Measurements from ENCODE around the gene TP53TG3B.
"Not testable (repeated sequence)": the region's sequence is repeated elsewhere in the genome, so short reads cannot be mapped to it uniquely, and the experiment has no call there.

TP53TG3B gene, protein sequence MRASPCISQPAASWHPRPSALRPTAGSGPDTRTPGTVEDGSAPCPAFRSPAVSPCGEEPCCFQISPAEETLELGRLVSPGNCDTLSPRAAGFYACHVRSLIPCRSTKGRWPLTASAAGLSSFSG

DNA sequence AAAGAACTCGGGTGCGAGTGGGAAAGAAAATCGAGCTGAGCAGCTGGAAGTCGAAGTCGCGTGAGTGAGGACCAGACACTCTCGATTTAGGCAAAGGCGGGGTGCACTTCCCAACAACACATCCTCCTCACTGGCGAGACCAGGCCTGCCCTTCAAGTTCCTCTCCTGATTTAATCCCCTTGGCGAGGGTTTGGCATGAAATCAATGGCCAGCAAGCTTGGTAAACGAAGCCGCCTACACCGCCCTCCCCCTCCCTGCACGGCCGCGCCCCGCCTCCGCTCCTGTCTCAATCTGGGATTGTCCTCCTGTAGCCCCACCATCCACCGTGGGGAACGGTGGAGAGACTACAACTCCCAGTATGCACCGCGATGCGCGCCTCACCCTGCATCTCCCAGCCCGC, at the start of gene TP53TG3B:
TP53TG3B (plus strand) TSS at position 301 of the 400 bp plus-strand sequence; CDS start at position 369, 68 bp downstream.
- DNase-seq (ENCODE audit: low read depth in 2 of 2): not testable (repeated sequence)

DNA sequence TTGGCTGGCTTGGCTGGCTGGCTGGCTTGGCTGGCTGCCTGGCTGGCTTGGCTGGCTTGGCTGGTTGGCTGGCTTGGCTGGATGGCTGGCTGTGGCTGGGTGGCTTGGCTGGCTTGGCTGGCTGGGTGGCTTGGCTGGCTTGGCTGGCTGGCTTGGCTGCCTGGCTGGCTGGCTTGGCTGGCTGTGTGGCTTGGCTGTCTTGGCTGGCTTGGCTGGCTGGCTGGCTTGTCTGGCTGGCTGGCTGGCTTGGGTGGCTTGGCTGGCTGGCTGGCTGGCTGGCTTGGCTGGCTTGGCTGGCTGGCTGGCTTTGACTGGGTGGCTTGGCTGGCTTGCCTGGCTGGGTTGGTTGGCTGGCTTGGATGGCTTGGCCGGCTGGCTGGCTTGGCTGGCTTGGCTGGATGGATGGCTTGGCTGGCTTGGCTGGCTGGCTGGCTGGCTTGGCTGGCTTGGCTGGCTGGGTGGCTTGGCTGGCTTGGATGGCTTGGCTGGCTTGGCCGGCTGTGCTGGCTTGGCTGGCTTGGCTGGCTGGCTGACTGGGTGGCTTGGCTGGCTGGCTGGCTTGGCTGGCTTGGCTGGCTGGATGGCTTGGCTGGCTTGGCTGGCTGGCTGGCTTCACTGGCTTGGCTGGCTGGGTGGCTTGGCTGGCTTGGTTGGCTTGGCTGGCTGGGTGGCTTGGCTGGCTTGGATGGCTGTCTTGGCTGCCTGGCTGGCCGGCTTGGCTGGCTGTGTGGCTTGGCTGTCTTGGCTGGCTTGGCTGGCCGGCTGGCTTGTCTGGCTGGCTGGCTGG, 24.2 kb upstream of the TP53TG3B start:
- peak in 1 of 2 donors; percentile 14 for DNase-seq (ENCODE audit: low read depth in 2 of 2)

- DNase-seq (ENCODE audit: low read depth in 2 of 2): peak in 1 of 2 donors; percentile 9
Observed at GRCh38 chr16:33337627-33338542, 22.8 kb upstream of the TP53TG3B start.

- DNase-seq (ENCODE audit: low read depth in 2 of 2): not testable (repeated sequence)
Observed at GRCh38 chr16:33338543-33338951, 22.1 kb upstream of the TP53TG3B start.

DNA sequence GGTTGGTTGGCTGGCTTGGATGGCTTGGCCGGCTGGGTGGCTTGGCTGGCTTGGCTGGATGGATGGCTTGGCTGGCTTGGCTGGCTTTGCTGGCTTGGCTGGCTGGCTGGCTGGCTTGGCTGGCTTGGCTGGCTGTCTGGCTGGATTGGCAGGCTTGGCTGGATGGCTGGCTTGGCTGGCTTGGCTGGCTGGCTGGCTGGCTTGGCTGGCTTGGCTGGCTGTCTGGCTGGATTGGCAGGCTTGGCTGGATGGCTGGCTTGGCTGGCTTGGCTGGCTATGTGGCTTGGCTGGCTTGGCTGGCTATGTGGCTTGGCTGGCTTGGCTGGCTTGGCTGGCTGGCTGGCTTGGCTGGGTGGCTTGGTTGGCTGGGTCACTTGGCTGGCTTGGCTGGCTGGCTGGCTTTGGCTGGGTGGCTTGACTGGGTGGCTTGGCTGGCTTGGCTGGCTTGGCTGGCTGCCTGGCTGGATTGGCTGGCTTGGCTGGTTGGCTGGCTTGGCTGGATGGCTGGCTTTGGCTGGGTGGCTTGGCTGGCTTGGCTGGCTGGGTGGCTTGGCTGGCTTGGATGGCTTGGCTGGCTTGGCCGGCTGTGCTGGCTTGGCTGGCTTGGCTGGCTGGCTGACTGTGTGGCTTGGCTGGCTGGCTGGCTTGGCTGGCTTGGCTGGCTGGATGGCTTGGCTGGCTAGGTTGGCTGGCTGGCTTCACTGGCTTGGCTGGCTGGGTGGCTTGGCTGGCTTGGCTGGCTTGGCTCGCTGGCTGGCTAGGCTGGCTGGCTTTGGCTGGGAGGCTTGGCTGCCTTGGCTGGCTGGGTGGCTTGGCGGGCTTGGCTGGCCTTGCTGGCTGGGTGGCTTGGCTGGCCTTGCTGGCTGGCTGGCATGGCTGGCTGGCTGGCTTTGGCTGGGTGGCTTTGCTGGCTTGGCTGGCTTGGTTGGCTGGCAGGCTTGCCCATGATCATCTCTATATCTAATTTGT, 21.3 kb upstream of the TP53TG3B start:
- not testable (repeated sequence) for DNase-seq (ENCODE audit: low read depth in 2 of 2)
